HG03175 (cell line): ENCODE measurements around the gene DCST2.

ENCODE experiments used
- ATAC-seq: cut with Tn5 transposase; IDR thresholded peaks from one replicate; pipeline ENCODE4 v1.9.1; 2021; ENCODE audit warnings: mild to moderate bottlenecking, moderate library complexity; ENCODE audit not compliant: unreplicated experiment

The DCST2 gene

DNA sequence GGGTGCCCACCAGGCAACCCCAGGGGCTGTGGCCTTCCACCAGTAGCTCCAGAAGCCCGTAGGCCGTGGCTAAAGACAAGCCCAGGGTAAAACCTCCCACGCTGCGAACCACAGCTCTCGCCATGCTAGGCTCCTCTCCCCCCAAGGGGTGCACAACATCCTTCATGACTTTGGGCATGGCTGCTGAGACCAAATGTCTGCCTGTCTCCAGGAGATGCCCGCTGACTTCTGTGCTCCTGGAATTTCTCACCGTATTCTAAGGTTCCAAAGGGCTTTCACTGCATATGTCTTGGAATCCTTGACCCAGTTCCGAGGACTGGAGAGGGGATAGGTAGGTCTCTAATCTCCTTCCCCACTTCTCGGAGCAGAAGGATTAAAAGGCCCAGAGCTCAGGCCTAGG, at the start of gene DCST2, which contains the start of gene DCST1:
TSS of gene DCST2 (minus strand) at position 258 of the 400 bp plus-strand sequence. CDS start at position 178, 80 bp downstream.
TSS of gene DCST1 (plus strand) at position 301 of the 400 bp plus-strand sequence. CDS start 213 bp downstream, outside the sequence.
- no peak for ATAC-seq

DNA sequence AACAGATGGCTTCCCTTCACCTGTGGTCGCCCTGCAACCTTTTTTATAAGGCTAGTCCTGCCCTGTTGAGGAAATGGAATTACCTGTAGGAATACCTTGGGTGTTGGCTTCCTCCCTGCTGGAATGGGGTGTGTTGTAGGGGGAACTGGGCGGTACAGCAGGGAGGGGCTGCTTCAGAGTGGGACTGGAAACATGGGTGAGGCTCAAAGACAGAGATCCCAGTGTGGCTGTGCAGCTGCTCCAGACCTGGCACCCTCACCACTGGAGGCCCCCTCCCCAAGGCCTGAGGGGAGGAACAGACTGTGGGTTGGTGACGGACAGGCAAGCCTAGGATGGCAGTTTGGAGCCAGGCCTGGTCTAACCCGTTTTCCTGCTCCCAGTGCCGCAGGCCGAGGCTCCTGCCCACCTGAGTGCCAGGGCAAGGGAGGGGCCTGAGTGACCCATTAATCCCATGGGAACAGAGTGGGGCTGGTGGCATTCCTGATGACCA, 49.5 kb upstream of the DCST2 start:
- no peak for ATAC-seq

DNA sequence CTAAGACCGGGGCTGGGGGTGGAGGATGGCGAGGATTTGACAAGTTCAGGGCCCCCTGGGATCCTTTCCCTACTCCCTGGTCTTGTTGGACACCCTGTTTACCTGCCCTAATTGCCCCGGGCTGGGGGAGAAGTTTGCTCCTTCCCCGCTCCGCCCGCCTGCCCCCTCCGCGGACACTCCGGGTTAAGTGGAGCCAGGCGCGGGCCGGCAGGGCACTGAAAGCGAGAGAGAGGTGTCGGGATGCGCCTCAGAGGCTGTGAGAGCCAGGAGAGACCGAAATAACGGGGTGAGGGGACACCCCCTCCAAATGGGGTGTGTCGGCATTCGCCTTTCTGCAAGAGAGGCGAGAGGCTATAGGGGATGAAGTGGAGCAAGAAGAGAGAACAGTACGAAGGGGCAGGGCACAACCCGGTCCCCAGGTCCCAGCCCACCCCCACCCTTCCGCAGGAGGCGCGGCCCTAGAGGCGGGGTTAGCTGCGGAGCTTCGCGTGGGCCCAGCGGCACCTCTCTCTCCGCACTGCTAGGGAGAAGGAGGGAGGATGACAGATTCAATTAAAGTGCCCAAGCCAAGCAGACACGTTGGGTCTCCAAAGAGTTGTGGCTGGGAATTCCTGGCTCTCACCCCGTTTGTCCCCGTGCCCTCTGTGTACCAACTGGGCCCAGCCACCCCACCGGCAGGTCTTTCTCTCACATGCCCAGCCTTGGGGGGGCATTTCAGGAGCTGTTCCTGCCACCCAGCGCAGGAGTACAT, 48.9 kb upstream of the DCST2 start:
- ATAC-seq: no peak

- no peak for ATAC-seq
These were observed 48.1 kb upstream of the DCST2 start for GRCh38 chr1:155081472-155082300.

DNA sequence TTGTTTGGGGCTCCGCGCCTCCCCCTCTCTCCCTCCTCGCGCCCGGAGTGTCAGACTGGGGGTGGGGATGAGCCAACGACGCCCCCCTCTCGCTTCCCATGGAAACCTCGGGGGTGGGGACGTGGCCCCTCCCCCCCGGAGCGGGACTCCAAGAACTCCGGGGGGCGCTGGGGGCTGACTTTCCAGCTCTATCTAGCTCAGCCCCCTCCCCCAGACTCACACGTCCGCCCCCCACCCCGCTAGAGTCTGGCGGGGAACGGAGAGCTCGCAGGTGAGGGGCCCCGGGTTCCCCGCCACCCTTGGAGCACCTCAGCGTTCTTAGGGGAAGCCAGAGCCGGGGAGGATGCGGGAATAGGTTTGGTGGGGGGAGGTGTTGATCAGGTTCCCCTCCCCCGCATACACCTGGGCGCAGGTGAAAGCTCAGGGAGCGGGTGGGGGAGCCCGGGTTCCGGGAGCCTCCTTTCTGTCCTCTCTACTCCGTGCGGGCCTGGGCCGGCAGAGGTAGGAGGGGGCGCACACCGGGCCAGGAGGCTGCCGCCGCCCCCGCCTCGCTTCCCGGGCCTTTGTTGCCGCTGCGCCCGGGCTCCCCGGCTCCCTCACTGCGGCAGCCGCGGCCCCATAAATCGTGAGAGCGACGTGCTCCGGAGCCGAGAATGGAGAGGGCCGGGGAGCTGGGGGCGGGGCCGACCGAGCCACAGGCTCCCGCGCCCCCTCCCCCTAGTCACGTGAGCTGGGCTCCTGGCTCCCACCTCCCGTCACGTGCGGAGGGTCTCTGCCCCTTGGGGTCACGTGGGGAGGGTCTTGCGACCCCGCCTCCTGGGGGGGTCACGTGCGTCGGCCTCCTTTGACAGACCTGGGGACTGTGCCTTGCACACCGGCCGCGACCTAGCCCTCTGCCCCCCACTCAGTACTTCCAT, 47.0 kb upstream of the DCST2 start:
- ATAC-seq: no peak

DNA sequence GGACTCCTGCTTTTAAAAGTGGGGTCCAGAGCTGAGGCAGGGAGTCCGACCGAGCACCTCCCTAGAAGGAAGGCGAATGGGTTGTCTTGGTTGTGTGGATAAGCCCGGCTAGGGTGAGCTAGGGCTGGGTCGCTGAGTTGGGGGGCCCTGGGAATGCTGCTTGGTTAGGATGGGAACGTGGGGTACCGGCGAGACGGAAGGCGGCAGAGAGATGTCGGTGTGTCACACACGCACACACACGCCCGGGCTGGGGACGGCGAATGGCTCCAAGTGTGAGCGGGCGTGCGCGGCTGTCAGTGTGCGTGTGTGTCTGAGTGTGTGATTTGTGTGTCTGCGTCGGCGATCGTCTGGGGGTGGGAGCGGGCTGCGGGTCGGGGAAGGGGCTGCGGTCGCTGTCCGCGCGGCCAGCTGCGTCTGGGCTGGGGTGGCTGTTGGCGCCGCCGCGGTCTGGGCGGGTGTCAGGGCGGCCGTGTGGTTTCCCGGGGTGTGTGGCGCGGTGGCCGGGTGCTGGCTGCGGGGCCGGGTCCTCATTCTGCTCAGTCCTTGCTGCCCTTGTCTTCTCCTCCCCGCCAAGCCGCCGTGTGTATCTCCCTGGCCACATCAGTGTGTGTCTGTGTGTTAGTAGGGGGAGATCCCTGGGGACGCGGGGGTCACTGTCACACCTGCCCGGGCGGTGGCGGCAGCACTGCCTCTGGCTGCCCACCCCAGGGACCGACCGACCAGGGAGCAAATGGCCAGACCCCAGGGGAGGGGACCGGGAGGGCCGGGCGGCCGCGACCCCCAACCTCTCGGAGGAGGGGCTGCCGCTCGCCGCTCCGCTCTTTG, 46.1 kb upstream of the DCST2 start:
- no peak for ATAC-seq

DNA sequence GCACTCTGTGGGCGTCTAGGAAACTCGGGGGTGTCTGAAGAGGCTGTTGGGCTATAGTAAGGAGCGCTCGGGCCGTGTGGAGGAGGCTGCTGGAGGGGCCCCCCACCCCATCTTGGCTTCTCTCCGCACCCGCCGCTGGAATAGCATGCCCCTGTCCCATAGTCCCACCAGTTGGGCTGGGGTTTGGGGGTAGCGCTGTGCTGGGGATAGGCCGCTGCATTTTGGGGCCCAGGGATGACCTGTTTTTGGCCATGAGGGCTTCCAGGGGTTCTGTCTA, 45.6 kb upstream of the DCST2 start:
- ATAC-seq: no peak

GRCh38 chr1:155078469-155079209, 45.1 kb upstream of the DCST2 start, which contains the start of gene EFNA3:
TSS of gene EFNA3 (plus strand) at chr1:155078837. CDS start at chr1:155078942, 105 bp downstream.
- no peak for ATAC-seq

DNA sequence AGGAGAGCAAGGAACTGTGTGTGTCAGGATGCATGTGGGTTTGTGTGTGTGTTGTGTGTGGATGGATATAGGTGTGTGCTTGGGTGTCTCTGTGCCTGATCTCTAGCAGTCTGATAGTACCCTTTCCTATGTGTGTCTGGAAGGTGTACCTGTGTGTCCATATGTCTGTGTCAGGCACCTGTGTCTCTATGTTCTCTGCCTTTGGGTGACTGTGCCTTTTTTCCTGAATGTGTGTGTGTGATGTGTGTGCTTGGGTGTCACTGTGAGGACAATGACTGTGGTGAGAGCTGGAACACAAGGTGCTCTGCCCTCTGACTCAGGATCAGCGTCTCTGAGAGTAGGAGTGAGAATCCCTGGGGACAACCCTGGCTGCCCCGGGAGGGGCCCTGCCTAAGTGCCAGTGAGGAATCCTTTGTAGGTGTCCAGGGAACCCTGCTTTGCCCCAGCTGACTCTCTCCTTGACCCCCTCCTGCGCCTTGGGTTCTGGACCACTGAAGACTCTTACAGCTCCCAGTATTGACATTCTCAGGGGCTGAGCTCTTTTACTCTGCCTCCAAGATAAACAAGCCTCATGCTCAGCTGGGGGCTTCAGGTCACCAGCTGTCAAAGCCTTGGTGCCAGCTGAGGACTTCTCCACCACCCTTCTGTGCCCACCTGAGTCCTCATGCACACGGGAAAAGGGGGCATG, 44.3 kb upstream of the DCST2 start:
- ATAC-seq: no peak

DNA sequence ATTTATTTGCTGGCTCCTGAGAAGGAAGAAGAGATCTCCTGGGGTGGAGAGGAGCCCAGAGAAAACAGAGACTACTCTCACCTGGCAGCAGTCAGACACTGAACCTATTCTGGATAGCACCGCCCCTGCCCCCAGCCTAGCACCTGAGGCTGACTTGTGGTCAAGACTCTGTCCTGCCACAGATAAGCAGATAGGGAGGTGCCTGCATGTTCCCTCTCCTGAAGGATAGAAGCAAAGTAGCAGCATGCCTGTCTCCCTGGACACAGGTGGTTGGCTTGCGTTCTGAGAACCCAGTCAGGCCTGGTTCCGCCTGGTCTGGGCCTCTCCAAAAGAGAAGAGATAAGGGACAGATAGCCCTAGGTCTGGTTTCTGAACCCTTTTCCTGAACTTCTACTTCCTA, 43.8 kb upstream of the DCST2 start:
- no peak for ATAC-seq

GRCh38 chr1:155076371-155076770, 42.8 kb upstream of the DCST2 start:
- no peak for ATAC-seq

- no peak for ATAC-seq
These were observed 42.0 kb upstream of the DCST2 start for GRCh38 chr1:155075535-155075934.

DNA sequence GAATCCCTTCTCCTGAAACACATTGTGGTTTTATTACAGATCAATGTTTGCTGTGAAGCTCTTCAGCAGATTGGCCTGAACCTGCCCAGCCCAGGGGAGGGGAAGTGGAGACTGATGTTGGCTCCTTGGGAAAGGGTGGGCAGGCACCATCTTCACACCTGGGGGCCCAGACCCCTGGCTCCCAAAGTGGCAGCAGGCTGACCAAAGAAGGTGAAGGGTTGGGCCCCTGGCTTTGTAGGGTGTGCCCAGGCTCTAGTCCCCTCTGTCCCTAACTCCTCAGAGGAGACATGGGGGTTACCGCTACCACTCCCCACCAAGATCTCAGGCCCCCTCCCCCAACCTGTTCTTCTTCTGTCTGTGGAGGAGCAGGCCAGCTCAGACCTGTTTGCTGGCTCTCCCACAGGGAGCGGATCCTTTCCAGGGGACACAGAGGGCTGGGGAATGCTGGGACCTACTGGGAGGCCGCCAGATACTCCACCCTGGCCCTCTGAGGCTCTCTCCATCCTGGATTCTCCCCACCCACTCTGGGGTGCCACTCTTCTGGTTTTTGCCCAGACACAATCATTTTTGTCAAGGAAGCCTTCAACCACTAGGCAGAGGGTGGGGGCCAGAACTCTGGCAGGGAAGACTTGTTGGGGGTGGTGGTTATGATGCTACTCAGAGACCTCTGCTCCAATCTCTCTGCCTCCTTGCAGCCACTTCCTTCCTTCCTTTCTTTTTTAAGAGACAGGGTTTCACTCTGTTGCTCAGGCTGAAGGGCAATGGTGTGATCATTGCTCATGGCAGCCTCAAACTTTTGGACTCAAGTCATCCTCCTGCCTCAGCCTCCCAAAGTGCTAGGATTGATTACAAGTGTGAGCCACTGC, 40.0 kb upstream of the DCST2 start:
- ATAC-seq: no peak

DNA sequence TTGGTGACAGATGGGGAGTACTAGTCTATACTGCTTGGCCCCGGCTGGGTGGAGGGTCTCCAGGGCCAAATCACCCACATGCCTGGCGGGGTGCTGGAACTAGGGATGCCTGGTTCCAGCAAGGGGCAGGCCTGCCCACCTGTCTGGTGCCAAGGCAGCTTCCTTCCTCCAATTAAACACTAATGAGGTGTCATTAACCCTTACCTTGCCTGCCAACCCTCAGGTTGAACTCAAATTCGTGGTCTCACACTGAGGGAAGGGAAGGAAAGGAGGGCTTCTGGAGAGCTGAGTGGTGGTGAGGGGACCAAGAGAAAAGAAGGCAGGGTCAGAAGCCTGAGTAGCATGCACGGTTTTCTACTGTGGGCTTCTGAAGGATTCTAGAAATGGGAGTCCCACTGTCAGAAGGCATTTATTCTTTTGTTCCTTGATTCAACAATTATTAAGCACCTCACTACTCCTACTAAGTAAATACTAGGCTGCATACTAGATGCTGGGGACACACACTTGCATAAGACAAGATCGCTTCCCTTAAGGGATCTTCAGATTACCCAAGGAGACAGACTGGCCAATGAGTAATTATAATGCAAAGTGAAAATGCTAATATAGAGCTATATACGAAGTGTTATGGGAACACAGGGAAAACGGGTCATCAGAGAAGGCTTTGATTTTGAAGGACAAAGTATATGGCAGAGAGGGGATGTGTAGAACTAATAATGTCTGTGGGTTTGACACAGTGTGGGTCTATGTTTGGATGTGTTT, 39.1 kb upstream of the DCST2 start:
- ATAC-seq: no peak

DNA sequence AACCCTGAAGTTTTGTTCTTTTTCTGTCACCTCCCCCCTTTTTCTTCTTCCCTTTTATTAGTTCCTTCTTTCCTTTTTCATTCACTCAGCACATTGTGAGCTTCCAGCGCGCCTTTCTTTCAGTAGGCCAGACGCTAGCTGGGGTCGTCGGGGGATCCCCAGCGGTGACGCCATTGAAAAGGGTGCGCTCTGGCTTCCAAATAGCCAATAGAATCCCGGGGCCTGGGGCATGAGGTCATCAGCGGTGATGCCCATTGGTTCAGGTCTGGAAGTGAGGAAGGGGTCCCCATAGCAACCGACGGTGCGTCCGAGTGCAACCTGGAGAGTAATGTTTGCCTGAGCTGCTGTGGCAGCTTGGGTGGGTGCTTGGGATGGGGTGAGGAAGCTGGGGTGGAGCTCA, 38.1 kb upstream of the DCST2 start:
- ATAC-seq: no peak

DNA sequence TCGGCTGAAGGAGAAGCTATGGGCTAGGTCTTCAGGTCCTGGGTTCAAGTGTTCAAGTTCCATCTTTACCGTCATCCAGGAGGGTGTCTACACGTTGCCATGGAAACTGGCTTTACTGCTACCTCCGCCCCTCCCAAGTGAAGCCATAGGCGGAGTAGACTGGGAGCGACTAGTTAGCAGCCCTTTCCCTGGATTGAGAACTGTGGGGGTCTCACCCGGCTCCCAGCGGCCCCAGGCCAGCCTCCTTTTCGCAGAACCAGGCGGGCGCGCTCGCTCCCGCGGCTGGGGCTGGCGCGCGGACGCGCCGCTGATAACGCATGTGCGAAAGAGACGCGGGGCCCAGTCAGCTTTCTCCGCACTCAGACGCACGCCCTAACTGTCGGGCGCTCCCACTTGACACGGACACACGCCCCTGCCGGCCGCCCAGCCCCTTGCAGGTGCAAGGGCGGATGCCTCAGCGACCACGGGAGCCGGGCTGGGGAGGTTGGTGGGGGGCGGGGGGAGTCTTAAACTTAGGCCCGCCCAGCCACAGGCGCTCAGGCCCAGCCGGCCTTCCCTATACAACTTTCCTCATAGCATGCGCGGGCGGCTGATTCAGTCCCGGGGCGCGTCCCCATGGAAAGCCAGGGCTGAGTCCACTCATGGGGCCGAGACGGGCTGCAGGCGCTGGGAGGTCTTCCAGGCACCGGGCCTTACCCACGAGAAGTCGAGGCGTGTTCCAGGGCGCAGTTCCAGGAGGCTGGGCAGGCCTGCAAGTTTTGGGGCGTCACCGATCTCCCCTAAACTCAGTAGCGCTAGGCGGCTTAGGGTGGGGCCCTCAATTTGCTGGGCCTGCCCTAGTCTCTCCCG, 37.4 kb upstream of the DCST2 start:
- ATAC-seq: no peak
